K562 treated with DMSO at 1 percent for 12 hours (cell line): ENCODE data around the gene CLEC2L. TPM values are rescaled to one million over a fixed set of nuclear protein-coding genes. Genes with fewer than 3 reads are reported as not detected.

Source experiments
- total RNA-seq: library from RNA; unstranded; fragments of 300-600 nt; gene quantifications from 2 replicates; pipeline ENCODE4 v1.2.3, GENCODE V29; 2022; ENCODE audit not compliant: insufficient read depth

The CLEC2L gene
- 6.7 and 8.3 TPM in 2 replicates for total RNA-seq

DNA sequence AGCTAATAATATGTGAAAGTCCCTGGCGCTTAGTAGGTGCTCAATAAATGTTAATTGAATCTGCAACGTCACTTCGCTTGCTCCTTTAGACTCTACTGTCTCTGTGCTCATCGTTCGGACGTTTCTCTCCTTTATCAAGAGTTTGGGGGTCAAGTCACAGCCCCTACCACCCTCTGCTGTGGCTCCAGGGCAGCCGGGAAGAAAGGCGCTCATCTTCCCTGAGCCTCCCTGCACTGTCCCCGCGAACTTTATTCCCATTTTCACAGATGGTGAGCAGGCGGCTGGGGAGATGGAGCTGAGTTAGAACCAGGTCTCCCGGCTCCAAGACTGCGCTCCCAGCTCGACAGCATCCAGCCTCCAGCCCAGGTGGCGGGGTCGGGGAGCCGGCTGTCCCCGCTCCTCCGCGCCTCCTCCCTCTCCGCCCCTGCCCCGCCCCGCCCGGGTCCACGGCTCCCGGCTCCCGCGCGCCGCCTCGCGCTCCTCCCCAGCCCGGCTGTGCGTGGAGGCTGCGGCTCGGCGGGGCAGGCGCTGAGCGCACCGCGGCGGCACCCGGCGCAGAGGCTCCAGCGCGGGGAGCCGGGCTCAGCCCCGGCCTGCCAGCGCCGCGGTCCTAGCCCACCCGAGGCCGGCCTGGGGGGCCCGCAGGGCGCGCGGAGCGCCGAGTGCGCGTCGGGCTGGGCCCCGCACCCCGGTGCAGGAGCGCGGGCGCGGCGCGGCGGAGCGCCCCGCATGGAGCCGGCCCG lies at the start of gene CLEC2L:
Gene CLEC2L (plus strand): TSS at position 487 of the 743 bp plus-strand sequence. CDS start 243 bp downstream, at position 730.

Other genes starting within 250 kb of the CLEC2L start
- 22.2 and 24.7 TPM in 2 replicates for gene FMC1, start 182.3 kb upstream of the CLEC2L start, total RNA-seq
- gene LUC7L2, start 163.8 kb upstream of the CLEC2L start, total RNA-seq: 59.5 and 126 TPM in 2 replicates
- not detected in 2 replicates for gene KLRG2, start 40.0 kb upstream of the CLEC2L start, total RNA-seq